HL-60 (cell line): ENCODE data around the gene ADAMTS17.

Experiments
- DNase-seq, 2 experiments: peaks; one replicate each; pipeline ENCODE4 v3.0.0-alpha.2; 2010 to 2020; ENCODE audit warnings: low read depth in 1 of 2, low spot score in 1 of 2
- H3K27ac ChIP-seq: fragments of 250-450 bp; sonication (Bioruptor Pico); replicated peaks from 2 replicates; pipeline ENCODE4 v1.5.1; 2020; ENCODE audit warnings: mild to moderate bottlenecking, moderate library complexity
- H3K27me3 ChIP-seq: fragments of 250-450 bp; sonication (Bioruptor Pico); 2 replicates; pipeline ENCODE4 v1.5.1; 2021; ENCODE audit warnings: mild to moderate bottlenecking, moderate library complexity; ENCODE audit not compliant: insufficient read depth, poor library complexity, severe bottlenecking
- H3K4me3 ChIP-seq: replicated peaks from 2 replicates; pipeline ENCODE4 v1.5.1; 2011; ENCODE audit warnings: mild to moderate bottlenecking, control low read depth, low read length; ENCODE audit not compliant: insufficient read depth
- GABPA ChIP-seq: IDR thresholded peaks from 2 replicates; pipeline ENCODE4 v1.6.1; 2012; ENCODE audit warnings: low read depth
- POLR2AphosphoS5 ChIP-seq: IDR thresholded peaks from 2 replicates; pipeline ENCODE4 v1.6.1; 2012; ENCODE audit warnings: low read depth
- SPI1 ChIP-seq: IDR thresholded peaks from 2 replicates; pipeline ENCODE4 v1.6.1; 2012; ENCODE audit warnings: low read depth, mild to moderate bottlenecking, borderline replicate concordance
- TF ChIP-seq, protein P1 (sequence below): IDR thresholded peaks from one replicate; pipeline ENCODE4 v1.5.1; 2011; ENCODE audit warnings: low read length, control low read depth, inconsistent platforms; ENCODE audit not compliant: insufficient read depth
- TF ChIP-seq, protein P2 (sequence below): IDR thresholded peaks from 2 replicates; pipeline ENCODE4 v1.6.1; 2012; ENCODE audit warnings: low read depth; ENCODE audit not compliant: insufficient replicate concordance

Gene ADAMTS17

DNA sequence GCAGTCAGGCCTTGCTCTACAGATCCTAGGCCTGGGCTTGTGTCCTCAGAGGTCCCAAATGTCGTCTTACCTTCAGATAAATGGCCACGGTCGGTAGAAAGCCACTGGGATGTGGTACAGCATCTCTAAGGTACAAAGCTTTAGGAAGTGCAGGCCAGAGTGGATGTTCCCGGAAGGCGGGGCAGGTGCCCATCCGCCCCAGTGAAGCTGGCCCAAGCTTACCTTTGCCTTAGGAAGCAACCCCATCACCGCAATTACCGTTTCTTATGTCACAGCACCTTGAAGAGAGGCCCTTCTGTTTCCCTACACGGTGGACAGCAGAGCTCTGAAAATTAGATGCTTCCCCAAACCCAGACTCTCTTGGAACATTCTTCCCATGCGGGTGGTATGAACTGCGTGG lies 368.4 kb downstream of the ADAMTS17 start:
- no peak for DNase-seq
- H3K27me3 ChIP-seq: no peaks in the 10 kb centered on the region
- H3K4me3 ChIP-seq: no peak overlapping the region
- TF ChIP-seq SPI1 (no peak), GABPA (no peak), POLR2AphosphoS5 (no peak)
- TF ChIP-seq, protein P1, sequence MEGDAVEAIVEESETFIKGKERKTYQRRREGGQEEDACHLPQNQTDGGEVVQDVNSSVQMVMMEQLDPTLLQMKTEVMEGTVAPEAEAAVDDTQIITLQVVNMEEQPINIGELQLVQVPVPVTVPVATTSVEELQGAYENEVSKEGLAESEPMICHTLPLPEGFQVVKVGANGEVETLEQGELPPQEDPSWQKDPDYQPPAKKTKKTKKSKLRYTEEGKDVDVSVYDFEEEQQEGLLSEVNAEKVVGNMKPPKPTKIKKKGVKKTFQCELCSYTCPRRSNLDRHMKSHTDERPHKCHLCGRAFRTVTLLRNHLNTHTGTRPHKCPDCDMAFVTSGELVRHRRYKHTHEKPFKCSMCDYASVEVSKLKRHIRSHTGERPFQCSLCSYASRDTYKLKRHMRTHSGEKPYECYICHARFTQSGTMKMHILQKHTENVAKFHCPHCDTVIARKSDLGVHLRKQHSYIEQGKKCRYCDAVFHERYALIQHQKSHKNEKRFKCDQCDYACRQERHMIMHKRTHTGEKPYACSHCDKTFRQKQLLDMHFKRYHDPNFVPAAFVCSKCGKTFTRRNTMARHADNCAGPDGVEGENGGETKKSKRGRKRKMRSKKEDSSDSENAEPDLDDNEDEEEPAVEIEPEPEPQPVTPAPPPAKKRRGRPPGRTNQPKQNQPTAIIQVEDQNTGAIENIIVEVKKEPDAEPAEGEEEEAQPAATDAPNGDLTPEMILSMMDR: no peak
- TF ChIP-seq, protein P2, sequence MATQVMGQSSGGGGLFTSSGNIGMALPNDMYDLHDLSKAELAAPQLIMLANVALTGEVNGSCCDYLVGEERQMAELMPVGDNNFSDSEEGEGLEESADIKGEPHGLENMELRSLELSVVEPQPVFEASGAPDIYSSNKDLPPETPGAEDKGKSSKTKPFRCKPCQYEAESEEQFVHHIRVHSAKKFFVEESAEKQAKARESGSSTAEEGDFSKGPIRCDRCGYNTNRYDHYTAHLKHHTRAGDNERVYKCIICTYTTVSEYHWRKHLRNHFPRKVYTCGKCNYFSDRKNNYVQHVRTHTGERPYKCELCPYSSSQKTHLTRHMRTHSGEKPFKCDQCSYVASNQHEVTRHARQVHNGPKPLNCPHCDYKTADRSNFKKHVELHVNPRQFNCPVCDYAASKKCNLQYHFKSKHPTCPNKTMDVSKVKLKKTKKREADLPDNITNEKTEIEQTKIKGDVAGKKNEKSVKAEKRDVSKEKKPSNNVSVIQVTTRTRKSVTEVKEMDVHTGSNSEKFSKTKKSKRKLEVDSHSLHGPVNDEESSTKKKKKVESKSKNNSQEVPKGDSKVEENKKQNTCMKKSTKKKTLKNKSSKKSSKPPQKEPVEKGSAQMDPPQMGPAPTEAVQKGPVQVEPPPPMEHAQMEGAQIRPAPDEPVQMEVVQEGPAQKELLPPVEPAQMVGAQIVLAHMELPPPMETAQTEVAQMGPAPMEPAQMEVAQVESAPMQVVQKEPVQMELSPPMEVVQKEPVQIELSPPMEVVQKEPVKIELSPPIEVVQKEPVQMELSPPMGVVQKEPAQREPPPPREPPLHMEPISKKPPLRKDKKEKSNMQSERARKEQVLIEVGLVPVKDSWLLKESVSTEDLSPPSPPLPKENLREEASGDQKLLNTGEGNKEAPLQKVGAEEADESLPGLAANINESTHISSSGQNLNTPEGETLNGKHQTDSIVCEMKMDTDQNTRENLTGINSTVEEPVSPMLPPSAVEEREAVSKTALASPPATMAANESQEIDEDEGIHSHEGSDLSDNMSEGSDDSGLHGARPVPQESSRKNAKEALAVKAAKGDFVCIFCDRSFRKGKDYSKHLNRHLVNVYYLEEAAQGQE: no peak
- no peak overlapping the region for H3K27ac ChIP-seq

DNA sequence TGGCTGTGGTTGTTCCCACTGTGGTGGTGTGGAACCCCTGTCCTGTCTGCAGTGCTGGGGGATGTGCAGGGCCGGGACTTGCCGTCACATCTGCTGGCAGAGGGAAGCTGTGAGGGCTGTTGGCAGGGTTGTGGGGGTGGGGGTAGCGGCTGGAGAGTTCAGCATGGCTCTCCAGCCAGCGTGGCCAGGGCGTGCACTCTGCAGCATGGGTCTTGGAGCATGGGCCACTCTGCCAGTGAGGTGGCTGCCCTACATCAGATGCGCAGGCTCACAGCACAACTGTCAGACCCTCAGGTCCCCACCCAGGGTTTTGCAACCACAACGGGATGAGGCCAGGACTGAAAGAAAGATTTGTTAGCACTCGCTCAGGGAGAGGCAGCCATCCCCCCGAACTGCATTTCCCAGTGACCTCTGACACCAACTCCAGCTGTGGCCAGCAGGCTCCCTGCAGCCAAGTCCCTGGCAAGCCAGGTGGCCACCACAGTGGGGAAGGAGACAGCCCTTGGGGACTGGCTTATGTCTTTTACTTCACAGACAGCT lies 370.8 kb downstream of the ADAMTS17 start:
- H3K27ac ChIP-seq: no peak overlapping the region
- no peak for TF ChIP-seq POLR2AphosphoS5
- TF ChIP-seq, protein P2: no peak
- TF ChIP-seq, protein P1: no peak
- no peak for TF ChIP-seq SPI1
- no peak for TF ChIP-seq GABPA
- no peak for DNase-seq
- H3K27me3 ChIP-seq: no peaks in the 10 kb centered on the region
- H3K4me3 ChIP-seq: no peak overlapping the region

DNA sequence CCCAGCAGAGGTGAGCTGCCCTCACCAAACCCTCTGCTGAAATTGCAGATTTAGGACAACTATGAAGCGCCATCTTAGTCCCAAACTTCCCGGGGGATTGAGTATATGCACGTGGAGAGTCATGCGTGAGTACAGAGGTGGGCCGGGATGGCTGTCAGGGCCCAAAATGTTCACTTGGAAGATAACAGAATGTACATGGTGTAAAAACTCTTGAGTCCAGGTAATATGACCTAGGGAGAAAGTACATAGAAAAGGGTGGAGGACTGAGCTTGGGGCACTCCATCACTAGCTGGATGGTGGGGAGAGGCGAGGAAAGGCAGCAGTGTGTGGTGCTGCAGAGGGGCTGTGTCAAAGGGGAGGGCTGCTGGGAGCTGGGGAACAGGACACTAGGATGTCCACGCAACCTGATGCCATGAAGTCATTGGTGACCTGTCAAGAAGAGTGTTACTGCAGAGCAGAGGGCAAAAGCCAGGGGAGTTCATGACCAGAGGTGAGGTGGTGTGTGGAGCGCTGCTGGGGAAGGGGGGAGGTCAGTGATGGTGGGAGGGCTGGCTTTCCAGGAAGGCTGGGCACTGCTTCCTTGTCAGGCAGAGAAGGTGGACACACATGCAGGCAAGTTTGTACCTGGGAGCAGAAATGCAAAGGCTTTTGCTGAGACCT lies 372.4 kb downstream of the ADAMTS17 start:
- H3K27me3 ChIP-seq: no peaks in the 10 kb centered on the region
- no peak overlapping the region for H3K4me3 ChIP-seq
- DNase-seq: no peak
- TF ChIP-seq GABPA (no peak), SPI1 (no peak), POLR2AphosphoS5 (no peak)
- H3K27ac ChIP-seq: no peak overlapping the region

DNA sequence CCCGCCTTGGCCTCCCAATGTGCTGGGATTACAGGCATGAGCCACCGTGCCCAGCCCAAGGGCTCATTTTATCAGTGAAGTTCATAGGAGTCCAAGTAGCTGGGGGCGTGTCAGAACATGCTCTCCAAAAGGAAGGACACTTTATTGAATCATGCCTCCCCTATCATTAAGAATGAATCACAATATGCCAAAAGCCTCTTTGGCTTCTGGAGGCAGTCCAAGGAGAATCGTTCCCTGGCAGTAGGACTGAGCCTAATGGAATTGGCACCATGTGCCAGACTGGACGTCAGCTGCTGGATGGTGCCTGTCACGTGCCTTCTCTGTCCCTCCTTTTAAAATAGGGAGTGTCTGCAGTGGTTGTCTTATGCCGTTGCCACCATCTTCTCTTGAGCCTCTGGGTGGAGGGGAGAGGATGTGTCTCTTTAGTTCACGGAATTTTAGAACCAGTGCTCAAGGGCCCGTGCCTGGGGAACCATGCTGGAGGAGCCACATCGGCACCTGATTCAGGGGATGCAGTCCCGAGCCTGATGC lies 373.9 kb downstream of the ADAMTS17 start:
- TF ChIP-seq, protein P2: no peak
- TF ChIP-seq POLR2AphosphoS5 (no peak), SPI1 (no peak), GABPA (no peak)
- TF ChIP-seq, protein P1: no peak
- no peak for DNase-seq
- Histone ChIP-seq H3K27ac (no peak overlapping the region), H3K4me3 (no peak overlapping the region), H3K27me3 (no peaks in the 10 kb centered on the region)
